GM19395 (cell line): ENCODE data around the gene FOXF1.

ENCODE experiments used
- ATAC-seq: cut with Tn5 transposase; IDR thresholded peaks from one replicate; pipeline ENCODE4 v1.9.1; 2021; ENCODE audit warnings: mild to moderate bottlenecking, moderate library complexity; ENCODE audit not compliant: unreplicated experiment

Gene FOXF1

GRCh38 chr16:86531641-86532525, 21.6 kb downstream of the FOXF1 start:
- ATAC-seq, result no peak

- ATAC-seq, result no peak
These were observed 22.1 kb downstream of the FOXF1 start for GRCh38 chr16:86532526-86532815.

GRCh38 chr16:86533076-86533475, 22.7 kb downstream of the FOXF1 start:
- no peak for ATAC-seq

- no peak for ATAC-seq
These were observed 23.5 kb downstream of the FOXF1 start for GRCh38 chr16:86533767-86534351.

GRCh38 chr16:86534779-86535615, 24.7 kb downstream of the FOXF1 start:
- ATAC-seq, result no peak

GRCh38 chr16:86536621-86537020, 26.3 kb downstream of the FOXF1 start:
- ATAC-seq, result no peak

GRCh38 chr16:86537486-86537885, 27.2 kb downstream of the FOXF1 start:
- ATAC-seq, result no peak

GRCh38 chr16:86538196-86538780, 28.0 kb downstream of the FOXF1 start:
- ATAC-seq, result no peak

GRCh38 chr16:86540894-86541293, 30.6 kb downstream of the FOXF1 start:
- ATAC-seq, result no peak

GRCh38 chr16:86541560-86541959, 31.2 kb downstream of the FOXF1 start:
- ATAC-seq, result no peak

- ATAC-seq, result no peak
These were observed 32.7 kb downstream of the FOXF1 start for GRCh38 chr16:86542756-86543750.

GRCh38 chr16:86545481-86545880, 35.2 kb downstream of the FOXF1 start:
- ATAC-seq, result no peak

GRCh38 chr16:86545954-86546637, 35.8 kb downstream of the FOXF1 start:
- ATAC-seq, result no peak

GRCh38 chr16:86546638-86547013, 36.3 kb downstream of the FOXF1 start:
- no peak for ATAC-seq

- ATAC-seq, result no peak
These were observed 37.0 kb downstream of the FOXF1 start for GRCh38 chr16:86547286-86547685.

- no peak for ATAC-seq
These were observed 39.0 kb downstream of the FOXF1 start for GRCh38 chr16:86549076-86549892.

GRCh38 chr16:86549893-86550190, 39.5 kb downstream of the FOXF1 start:
- ATAC-seq, result no peak

GRCh38 chr16:86550281-86550680, 40.0 kb downstream of the FOXF1 start:
- ATAC-seq, result no peak

- no peak for ATAC-seq
These were observed 43.0 kb downstream of the FOXF1 start for GRCh38 chr16:86553356-86553755.
